GM12892 (cell line): ENCODE data around the gene RIPPLY3.

Experiments
- POLR2A ChIP-seq: IDR thresholded peaks from 2 replicates; pipeline ENCODE4 v1.6.1; 2011; ENCODE audit warnings: low read depth, low read length, control low read depth
- TAF1 ChIP-seq: IDR thresholded peaks from 2 replicates; pipeline ENCODE4 v1.6.1; 2011; ENCODE audit warnings: low read depth, mild to moderate bottlenecking, control low read depth, low read length, borderline replicate concordance

GRCh38 chr21:37026499-37026898 lies 20.0 kb downstream of the RIPPLY3 start:
- TF ChIP-seq TAF1 = no peak
- no peak for TF ChIP-seq POLR2A
